CD8-positive, alpha-beta memory T cell (primary cell): ENCODE measurements around the gene DRC7. TPM values are rescaled to one million over a fixed set of nuclear protein-coding genes. Genes with fewer than 3 reads are reported as not detected.
A peak's percentile ranks its signal among the peaks of the same experiment; 100 is the strongest.

Source experiments
- CTCF ChIA-PET: fragments of 350-600 bp; sonication (Branson Sonifier 250); formaldehyde crosslinking; loops from one replicate; lab custom pipeline; 2021; ENCODE audit warnings: antibody characterized with exemption; lab: Charles Lee
- POLR2A ChIA-PET: fragments of 350-600 bp; sonication (Branson Sonifier 250); formaldehyde crosslinking; loops from one replicate; lab custom pipeline; 2021; ENCODE audit warnings: antibody characterized with exemption; lab: Charles Lee
- DNase-seq, 5 donors: peaks; one replicate each; pipeline versions ENCODE4 v3.0.0 to v3.0.0-alpha.2; 2020 to 2022; ENCODE audit warnings: mixed read lengths in 1 of 5
- H3K27ac ChIP-seq: one replicate; pipeline ENCODE4 v1.7.0; 2013; ENCODE audit warnings: low read depth, mild to moderate bottlenecking, low read length, moderate library complexity
- H3K27me3 ChIP-seq: 2 replicates; pipeline ENCODE4 v1.7.0; 2013; ENCODE audit warnings: low read length, mild to moderate bottlenecking; ENCODE audit not compliant: insufficient read depth, poor library complexity, severe bottlenecking
- H3K36me3 ChIP-seq: 2 replicates; pipeline ENCODE4 v1.7.0; 2013; ENCODE audit warnings: mild to moderate bottlenecking, low read length, moderate library complexity; ENCODE audit not compliant: insufficient read depth
- H3K4me1 ChIP-seq: 2 replicates; pipeline ENCODE4 v1.7.0; 2013; ENCODE audit warnings: mild to moderate bottlenecking, low read length, moderate library complexity; ENCODE audit not compliant: insufficient read depth
- H3K4me3 ChIP-seq: 2 replicates; pipeline ENCODE4 v1.7.0; 2013; ENCODE audit warnings: mild to moderate bottlenecking, low read length
- H3K9me3 ChIP-seq: 2 replicates; pipeline ENCODE4 v1.7.0; 2013; ENCODE audit warnings: mild to moderate bottlenecking, low read length
- H3K27ac Mint-ChIP-seq, 8 donors: one replicate each; pipeline ENCODE4 v1.8.0; 2020 to 2021; ENCODE audit warnings: mixed read lengths in 8 of 8, mild to moderate bottlenecking in 6 of 8, inconsistent platforms in 3 of 8, moderate library complexity in 3 of 8
- H3K27me3 Mint-ChIP-seq, 2 donors: one replicate each; pipeline ENCODE4 v1.8.0; 2020 to 2021; ENCODE audit warnings: mixed read lengths in 2 of 2, mild to moderate bottlenecking in 1 of 2, moderate library complexity in 1 of 2
- H3K36me3 Mint-ChIP-seq, 3 donors: one replicate each; pipeline ENCODE4 v1.8.0; 2020 to 2021; ENCODE audit warnings: mixed read lengths in 3 of 3, inconsistent platforms in 1 of 3, mild to moderate bottlenecking in 1 of 3
- H3K4me1 Mint-ChIP-seq, 3 donors: one replicate each; pipeline ENCODE4 v1.8.0; 2020 to 2021; ENCODE audit warnings: mixed read lengths in 3 of 3, inconsistent platforms in 1 of 3, mild to moderate bottlenecking in 1 of 3
- H3K4me3 Mint-ChIP-seq, 7 donors: one replicate each; pipeline ENCODE4 v1.8.0; 2020 to 2021; ENCODE audit warnings: mixed read lengths in 7 of 7, mild to moderate bottlenecking in 6 of 7, moderate library complexity in 4 of 7, inconsistent platforms in 2 of 7
- H3K9me3 Mint-ChIP-seq, 5 donors: one replicate each; pipeline ENCODE4 v1.8.0; 2020 to 2022; ENCODE audit warnings: mixed read lengths in 5 of 5, mild to moderate bottlenecking in 3 of 5, moderate library complexity in 2 of 5, inconsistent platforms in 1 of 5
- polyA plus RNA-seq: library from polyadenylated mRNA; unstranded; fragments of 300-500 nt; fragmentation: Illumina TruSeq; gene quantifications from one replicate; pipeline ENCODE4 v1.2.3, GENCODE V29; 2021
- total RNA-seq, 2 experiments: library from RNA; stranded (reverse); gene quantifications; one replicate each; pipeline ENCODE4 v1.2.3, GENCODE V29; 2021

Gene DRC7
- total and polyA plus RNA-seq, 3 experiments from 2014 or later: not detected

GRCh38 chr16:57701759-57702371 is 7.3 kb downstream of the DRC7 start:
- no peak overlapping the region for H3K27ac ChIP-seq
- no peaks in the 10 kb centered on the region for H3K36me3 ChIP-seq
- H3K4me3 ChIP-seq: no peak overlapping the region
- no peaks in the 10 kb centered on the region for H3K4me1 Mint-ChIP-seq
- H3K4me3 Mint-ChIP-seq: no peak overlapping the region
- no peaks in the 10 kb centered on the region for H3K4me1 ChIP-seq
- peaks cover 1 to 3% of the 10 kb centered on the region in 2 donors for H3K27me3 Mint-ChIP-seq
- H3K27ac Mint-ChIP-seq: peak overlapping the region in 1 of 8 donors; percentile 55
- H3K36me3 Mint-ChIP-seq: no peaks in the 10 kb centered on the region
- no peak for DNase-seq
- ChIA-PET POLR2A (no interaction called here), CTCF (no interaction called here)
- no peaks in the 10 kb centered on the region for H3K9me3 Mint-ChIP-seq
- H3K9me3 ChIP-seq: no peaks in the 10 kb centered on the region
- no peaks in the 10 kb centered on the region for H3K27me3 ChIP-seq

GRCh38 chr16:57703416-57704010 is 8.9 kb downstream of the DRC7 start:
- H3K4me1 Mint-ChIP-seq: no peaks in the 10 kb centered on the region
- peaks cover 1 to 18% of the 10 kb centered on the region in 2 donors for H3K27me3 Mint-ChIP-seq
- Histone ChIP-seq H3K4me3 (no peak overlapping the region), H3K36me3 (no peaks in the 10 kb centered on the region), H3K27ac (no peak overlapping the region), H3K27me3 (no peaks in the 10 kb centered on the region), H3K9me3 (no peaks in the 10 kb centered on the region), H3K4me1 (no peaks in the 10 kb centered on the region)
- no peak overlapping the region for H3K27ac Mint-ChIP-seq
- no peaks in the 10 kb centered on the region for H3K9me3 Mint-ChIP-seq
- no peaks in the 10 kb centered on the region for H3K36me3 Mint-ChIP-seq
- H3K4me3 Mint-ChIP-seq: no peak overlapping the region
- ChIA-PET CTCF (no interaction called here), POLR2A (no interaction called here)
- no peak for DNase-seq

GRCh38 chr16:57704011-57704904 is 9.7 kb downstream of the DRC7 start:
- Mint-ChIP-seq H3K4me1 (no peaks in the 10 kb centered on the region), H3K27ac (no peak overlapping the region), H3K9me3 (no peaks in the 10 kb centered on the region), H3K4me3 (no peak overlapping the region), H3K36me3 (no peaks in the 10 kb centered on the region), H3K27me3 (peaks cover 1 to 19% of the 10 kb centered on the region in 2 donors)
- DNase-seq: no peak
- Histone ChIP-seq H3K36me3 (no peaks in the 10 kb centered on the region), H3K4me1 (no peaks in the 10 kb centered on the region), H3K4me3 (no peak overlapping the region), H3K9me3 (no peaks in the 10 kb centered on the region), H3K27me3 (no peaks in the 10 kb centered on the region), H3K27ac (no peak overlapping the region)
- CTCF ChIA-PET: no interaction called here
- POLR2A ChIA-PET: no interaction called here

GRCh38 chr16:57704905-57705852 is 10.6 kb downstream of the DRC7 start:
- Mint-ChIP-seq H3K4me1 (no peaks in the 10 kb centered on the region), H3K9me3 (no peaks in the 10 kb centered on the region), H3K27me3 (peaks cover 1 to 20% of the 10 kb centered on the region in 2 donors), H3K4me3 (no peak overlapping the region), H3K27ac (no peak overlapping the region), H3K36me3 (no peaks in the 10 kb centered on the region)
- no peak for DNase-seq
- ChIA-PET POLR2A (no interaction called here), CTCF (no interaction called here)
- H3K27me3 ChIP-seq: no peaks in the 10 kb centered on the region
- no peaks in the 10 kb centered on the region for H3K4me1 ChIP-seq
- no peak overlapping the region for H3K4me3 ChIP-seq
- no peak overlapping the region for H3K27ac ChIP-seq
- no peaks in the 10 kb centered on the region for H3K9me3 ChIP-seq
- no peaks in the 10 kb centered on the region for H3K36me3 ChIP-seq

- POLR2A ChIA-PET: no interaction called here
- H3K27ac Mint-ChIP-seq: no peak overlapping the region
- CTCF ChIA-PET: no interaction called here
Observed at GRCh38 chr16:57706717-57707116, 12.1 kb downstream of the DRC7 start.

GRCh38 chr16:57707331-57707730 is 12.7 kb downstream of the DRC7 start:
- Histone ChIP-seq H3K27ac (no peak overlapping the region), H3K4me3 (no peak overlapping the region), H3K36me3 (no peaks in the 10 kb centered on the region), H3K9me3 (no peaks in the 10 kb centered on the region), H3K4me1 (no peaks in the 10 kb centered on the region), H3K27me3 (no peaks in the 10 kb centered on the region)
- Mint-ChIP-seq H3K27ac (no peak overlapping the region), H3K9me3 (no peaks in the 10 kb centered on the region), H3K4me3 (peak overlapping the region in 1 of 7 donors; percentile 36), H3K4me1 (no peaks in the 10 kb centered on the region), H3K27me3 (peaks cover 5 to 24% of the 10 kb centered on the region in 2 donors), H3K36me3 (no peaks in the 10 kb centered on the region)
- ChIA-PET CTCF (no interaction called here), POLR2A (no interaction called here)
- DNase-seq: no peak

More at GRCh38 chr16:57706717-57707116, 12.1 kb downstream of the DRC7 start:
- Histone ChIP-seq H3K27me3 (no peaks in the 10 kb centered on the region), H3K36me3 (no peaks in the 10 kb centered on the region), H3K9me3 (no peaks in the 10 kb centered on the region), H3K4me3 (no peak overlapping the region), H3K27ac (no peak overlapping the region), H3K4me1 (no peaks in the 10 kb centered on the region)
- H3K27me3 Mint-ChIP-seq: peaks cover 5 to 24% of the 10 kb centered on the region in 2 donors
- H3K4me3 Mint-ChIP-seq: no peak overlapping the region
- no peaks in the 10 kb centered on the region for H3K9me3 Mint-ChIP-seq
- H3K36me3 Mint-ChIP-seq: no peaks in the 10 kb centered on the region
- no peak for DNase-seq
- H3K4me1 Mint-ChIP-seq: no peaks in the 10 kb centered on the region

GRCh38 chr16:57708168-57708567 is 13.6 kb downstream of the DRC7 start:
- no peak overlapping the region for H3K27ac ChIP-seq
- CTCF ChIA-PET: no interaction called here
- no peak overlapping the region for H3K4me3 ChIP-seq
- no peaks in the 10 kb centered on the region for H3K36me3 ChIP-seq
- DNase-seq: no peak
- H3K36me3 Mint-ChIP-seq: no peaks in the 10 kb centered on the region
- H3K4me3 Mint-ChIP-seq: no peak overlapping the region
- H3K27me3 ChIP-seq: no peaks in the 10 kb centered on the region
- no peaks in the 10 kb centered on the region for H3K4me1 Mint-ChIP-seq
- H3K9me3 ChIP-seq: no peaks in the 10 kb centered on the region
- no peaks in the 10 kb centered on the region for H3K4me1 ChIP-seq
- peaks cover 5 to 24% of the 10 kb centered on the region in 2 donors for H3K27me3 Mint-ChIP-seq
- no peaks in the 10 kb centered on the region for H3K9me3 Mint-ChIP-seq
- no peak overlapping the region for H3K27ac Mint-ChIP-seq
- POLR2A ChIA-PET: no interaction called here
